ENCODE data around the gene NKD2.
"Not testable (repeated sequence)": the region's sequence is repeated elsewhere in the genome, so short reads cannot be mapped to it uniquely, and the experiment has no call there.

Gene NKD2, protein sequence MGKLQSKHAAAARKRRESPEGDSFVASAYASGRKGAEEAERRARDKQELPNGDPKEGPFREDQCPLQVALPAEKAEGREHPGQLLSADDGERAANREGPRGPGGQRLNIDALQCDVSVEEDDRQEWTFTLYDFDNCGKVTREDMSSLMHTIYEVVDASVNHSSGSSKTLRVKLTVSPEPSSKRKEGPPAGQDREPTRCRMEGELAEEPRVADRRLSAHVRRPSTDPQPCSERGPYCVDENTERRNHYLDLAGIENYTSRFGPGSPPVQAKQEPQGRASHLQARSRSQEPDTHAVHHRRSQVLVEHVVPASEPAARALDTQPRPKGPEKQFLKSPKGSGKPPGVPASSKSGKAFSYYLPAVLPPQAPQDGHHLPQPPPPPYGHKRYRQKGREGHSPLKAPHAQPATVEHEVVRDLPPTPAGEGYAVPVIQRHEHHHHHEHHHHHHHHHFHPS

DNA sequence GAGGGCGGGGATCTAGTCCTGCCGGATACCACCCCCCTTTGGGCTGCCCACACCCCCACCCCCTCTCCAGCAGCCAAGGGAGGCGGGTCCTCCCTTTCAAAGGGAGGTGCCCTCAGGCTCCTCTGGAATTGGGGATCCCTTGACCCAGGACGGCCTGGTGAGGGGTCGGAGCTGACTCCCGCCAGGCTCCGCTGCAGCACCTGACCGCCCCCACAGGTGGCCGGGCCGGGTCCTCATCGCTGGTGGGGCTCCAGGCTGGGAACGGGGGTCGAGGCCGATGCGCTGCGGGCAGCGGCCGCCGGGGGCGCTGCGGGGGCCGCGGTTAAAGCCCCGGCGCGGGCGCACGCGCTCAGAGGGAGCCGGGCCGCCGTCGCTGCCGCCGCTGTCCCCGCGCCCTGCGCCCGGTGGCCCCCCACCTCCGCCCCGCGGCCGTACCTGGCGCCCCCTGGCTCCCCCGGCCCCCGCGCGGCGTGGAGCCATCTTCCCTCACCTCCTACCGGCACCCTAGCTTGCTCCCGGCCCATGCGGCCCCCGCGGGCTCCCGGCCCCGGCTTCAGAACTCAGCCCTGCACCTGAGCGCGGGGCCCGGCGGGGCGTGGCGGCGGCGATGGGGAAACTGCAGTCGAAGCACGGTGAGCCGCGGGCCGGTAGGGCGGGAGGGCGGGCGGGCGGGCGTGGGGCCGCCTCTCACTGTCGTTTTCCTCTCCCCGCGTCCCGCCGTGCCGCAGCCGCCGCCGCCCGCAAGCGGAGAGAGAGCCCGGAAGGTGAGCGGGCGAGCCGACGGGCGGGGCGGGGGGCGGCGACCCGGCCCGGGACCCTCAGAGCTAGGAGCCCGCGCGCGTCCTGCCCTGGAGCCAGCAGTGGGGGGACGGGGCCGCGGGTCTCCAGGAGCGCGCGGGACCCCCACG is at the start of gene NKD2:
Gene NKD2 (plus strand): TSS at position 352 of the 908 bp plus-strand sequence. CDS start 256 bp downstream, at position 608.
- peak; percentile 27 for DNase-seq

DNA sequence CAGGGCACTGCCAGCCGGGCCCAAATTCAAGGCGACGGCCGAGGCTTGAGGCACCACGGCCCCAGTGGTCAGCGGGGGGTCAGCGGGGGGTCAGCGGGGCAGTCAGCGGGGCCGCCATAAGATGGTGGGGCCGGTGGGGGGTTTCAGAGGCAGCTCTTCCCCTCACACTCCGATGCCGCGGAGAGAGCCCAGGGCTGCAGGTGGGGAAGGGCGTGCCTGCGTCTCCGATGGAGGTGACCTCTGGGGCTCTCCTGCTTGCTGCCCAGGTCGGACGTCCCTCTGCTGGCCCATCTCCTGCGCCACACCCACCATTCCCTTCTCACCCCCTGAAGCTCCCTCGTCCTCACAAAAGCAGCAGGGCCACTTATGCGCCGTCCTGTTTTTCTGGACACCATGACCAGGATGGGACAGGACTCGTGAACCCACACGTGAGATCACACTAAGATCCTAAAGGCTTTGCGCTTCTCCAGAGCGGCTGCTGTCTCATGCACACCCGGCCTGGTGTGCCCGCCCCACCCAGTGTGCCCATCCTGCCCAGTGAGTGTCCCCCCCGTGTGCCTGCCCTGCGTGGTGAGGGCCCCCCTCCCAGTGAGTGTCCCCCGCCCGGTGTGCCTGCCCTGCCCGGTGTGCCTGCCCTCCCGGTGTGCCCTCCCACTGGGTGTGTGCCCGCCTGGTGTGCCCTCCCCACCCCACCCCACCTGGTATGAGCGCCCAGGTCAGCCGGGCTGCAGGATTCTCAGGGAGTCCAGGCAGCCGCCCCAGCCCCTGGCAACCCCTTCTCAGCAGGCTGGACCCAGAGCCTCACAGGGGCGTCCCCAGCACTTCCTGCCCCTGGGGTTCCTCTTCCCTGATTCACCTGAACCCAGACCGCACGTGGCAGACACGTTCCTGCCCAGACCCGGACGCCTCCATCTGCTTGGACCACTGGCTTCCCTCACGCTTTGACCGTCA is 48.7 kb upstream of the NKD2 start:
- no peak for DNase-seq

DNA sequence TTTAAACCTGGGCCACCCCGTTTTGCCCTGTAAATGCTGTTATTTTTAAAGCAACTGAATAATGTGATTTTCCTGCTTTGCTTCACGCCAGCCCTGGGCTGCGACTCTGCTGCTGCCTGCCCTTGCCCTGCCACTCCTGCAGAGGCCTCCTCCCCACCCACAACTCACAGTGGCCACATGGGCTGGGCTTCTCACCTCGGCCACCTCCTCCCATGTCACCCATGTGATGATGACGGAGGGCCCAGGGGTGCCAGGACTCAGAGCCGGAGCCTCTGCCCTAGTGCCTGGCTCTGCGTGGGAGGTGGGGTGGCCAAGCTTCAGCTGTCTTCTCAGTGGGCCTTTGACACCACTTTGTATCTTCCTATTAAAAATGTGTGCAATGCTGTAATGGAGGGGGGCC is 48.1 kb upstream of the NKD2 start:
- no peak for DNase-seq

DNA sequence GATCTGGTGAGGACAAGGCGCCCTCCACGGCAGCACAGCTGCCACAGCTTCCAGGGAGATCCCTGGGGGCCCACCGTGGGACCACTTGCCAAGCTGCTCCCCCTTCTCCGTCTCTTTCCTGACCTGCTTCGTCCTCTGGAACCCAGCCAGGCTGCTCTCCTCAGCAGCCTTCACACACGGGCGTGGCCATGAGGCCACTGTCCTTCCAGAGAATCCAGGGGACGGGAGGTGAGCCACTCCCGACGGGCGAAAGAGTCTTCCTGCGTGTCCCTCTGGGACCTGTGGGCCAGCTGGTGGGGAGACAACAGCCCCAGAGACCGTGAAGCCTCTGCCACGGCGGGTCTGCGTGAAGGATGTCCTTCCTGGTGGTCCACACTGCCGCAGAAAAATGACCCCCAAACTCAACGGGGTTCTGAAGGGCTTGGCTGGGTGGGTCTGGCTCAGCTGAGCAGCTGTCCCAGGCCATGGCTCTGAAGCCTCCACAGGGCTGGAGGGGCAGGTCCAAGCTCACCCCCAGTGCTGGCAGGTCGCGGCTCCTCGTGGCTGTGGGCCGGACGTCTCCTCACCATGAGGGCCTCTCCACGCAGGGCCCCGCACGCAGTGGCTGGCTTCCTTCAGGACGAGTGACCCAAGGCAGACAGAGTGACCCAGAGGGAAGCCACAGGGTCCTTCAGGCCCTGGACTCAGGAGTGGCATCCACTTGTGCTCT is 47.4 kb upstream of the NKD2 start:
- DNase-seq, result no peak

DNA sequence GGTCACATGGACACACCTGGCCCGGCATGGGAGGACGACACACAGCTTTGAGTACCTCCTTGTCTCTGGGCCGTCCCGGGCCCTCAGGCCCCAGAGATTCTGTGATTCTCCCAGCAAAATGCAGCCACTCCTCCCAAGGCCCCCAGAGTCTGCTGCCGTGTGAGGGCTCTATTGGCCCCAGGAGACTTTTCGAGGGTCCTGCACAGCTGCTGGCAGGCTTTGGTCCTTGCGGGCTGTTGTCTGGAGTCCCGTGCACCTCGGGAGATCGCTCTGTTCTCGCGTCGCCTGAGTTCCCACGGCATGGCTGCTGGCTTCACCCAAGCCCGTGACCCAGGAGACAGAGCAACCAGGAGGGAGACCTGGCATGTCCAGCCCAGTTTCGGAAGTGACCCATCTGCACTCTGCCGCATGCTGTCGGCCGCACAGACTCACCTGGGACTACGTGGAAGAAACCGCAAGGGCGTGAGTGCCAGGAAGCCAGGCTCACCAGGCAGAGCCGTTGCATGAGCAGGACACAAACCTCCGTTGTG is 46.8 kb upstream of the NKD2 start:
- no peak for DNase-seq

DNA sequence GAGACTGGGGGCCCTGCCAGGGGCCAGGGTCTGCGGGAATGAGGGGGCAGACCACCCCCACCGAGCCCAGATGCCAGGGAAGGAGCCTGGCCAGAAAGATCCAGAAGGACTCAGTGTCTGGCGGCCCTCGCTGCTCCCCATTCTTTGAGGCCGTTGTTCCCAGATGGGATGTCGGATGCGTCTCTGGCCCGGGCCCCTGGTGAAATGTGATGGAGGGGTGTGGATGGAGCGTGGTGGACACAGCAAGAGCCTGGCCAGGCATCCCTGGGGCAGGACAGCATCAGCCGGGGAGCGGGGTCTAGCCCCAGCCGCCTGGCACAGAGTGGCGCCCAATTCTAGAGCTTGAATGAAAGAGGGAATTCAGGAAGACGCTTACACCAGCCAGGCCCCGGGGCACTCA is 46.2 kb upstream of the NKD2 start:
- no peak for DNase-seq

DNA sequence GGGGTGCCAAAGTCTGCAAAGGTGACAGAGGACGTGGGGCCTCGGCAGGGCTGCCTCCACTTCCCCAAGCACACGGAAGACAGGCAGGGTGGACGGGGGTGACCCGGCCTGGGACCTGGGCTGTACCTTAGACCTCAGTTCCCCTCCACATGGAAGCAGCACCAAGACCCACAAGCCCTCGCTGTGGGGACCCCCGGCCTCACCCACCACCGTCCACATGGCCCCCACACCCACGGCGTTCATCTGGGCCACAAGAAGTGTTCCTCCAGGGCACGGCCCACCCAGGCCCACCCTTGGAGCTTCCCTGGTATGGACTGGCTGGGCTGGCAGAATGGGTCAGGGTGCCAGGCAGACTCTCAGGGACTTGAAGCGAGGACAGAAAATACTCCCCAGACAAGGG is 45.8 kb upstream of the NKD2 start:
- DNase-seq, result no peak

DNA sequence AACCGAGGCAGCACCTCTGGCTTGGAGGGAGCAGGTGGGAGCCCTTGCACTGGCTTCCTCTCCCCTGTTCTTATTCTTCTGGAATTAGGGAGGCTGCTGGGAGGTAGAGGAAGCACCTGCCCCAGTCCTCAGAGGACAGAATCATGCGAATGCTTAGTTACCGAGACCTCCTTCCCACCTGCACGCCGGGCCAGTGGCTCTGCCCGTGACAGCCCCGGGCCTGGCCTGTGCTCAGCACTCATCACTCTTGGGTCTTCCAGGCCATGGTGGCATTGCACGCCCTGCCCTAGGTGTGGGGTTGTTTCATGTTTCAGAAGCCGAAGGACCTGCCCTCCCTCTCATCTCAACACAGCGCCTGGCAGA is 45.3 kb upstream of the NKD2 start:
- DNase-seq, result no peak

DNA sequence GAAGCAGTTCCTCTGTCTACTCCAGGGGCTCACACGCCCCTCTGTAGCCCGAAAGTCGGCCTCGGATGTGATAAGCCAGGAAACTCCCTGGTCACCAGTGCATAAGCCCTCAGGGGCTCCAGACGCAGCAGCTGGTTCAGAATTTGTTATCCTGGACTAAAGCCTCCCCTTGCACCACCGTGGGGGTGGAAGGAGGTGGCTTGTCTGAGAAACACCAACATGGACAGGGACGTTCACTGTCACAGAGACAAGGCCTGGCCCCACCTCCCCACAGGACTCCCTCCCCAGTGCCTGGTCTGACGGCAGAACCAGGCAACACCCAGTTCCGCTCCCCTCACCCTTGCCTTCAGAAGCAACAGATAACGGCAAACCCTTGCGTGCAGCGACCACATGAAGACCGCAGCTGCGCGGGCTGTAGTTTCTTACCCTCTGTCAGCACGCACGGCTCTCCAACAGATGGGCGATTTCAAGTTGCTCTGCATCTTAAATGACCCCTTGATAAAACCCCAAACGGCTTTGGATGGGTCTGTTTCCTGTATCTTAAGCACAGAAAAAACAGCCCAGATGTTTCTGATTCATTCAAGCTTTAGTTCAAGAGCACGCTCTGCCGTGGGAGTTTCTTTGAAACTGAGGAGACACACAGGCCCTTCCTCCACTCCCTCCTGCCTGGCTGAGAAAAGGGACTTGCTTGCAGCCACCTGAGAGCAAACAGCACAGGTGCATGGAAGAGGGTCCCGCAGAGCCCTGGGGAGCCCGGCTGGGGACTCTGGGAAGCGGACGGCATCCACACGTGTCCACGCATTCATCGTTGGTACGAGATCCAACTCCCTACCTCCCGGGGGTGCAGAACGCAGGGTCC is 44.7 kb upstream of the NKD2 start:
- DNase-seq, result no peak

DNA sequence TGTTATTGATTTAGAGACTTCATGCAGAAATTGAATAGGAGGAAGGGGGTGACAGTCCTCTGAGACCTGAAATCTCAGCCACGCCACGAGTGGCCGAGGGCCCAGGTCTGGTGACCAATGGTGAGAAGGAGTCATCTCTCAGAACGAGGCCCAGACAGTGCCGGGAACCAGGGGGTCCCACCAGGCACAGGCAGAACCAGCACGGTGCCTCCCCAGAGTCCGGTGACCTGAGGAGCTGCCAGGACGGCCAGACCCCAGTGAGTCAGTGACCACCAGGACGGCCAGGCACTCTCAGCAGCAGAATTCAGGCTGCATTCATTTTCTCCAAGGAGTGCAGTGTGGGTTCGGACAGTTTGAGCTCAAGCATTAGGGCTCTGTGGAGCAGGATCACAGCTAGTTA is 43.8 kb upstream of the NKD2 start:
- DNase-seq, result no peak

DNA sequence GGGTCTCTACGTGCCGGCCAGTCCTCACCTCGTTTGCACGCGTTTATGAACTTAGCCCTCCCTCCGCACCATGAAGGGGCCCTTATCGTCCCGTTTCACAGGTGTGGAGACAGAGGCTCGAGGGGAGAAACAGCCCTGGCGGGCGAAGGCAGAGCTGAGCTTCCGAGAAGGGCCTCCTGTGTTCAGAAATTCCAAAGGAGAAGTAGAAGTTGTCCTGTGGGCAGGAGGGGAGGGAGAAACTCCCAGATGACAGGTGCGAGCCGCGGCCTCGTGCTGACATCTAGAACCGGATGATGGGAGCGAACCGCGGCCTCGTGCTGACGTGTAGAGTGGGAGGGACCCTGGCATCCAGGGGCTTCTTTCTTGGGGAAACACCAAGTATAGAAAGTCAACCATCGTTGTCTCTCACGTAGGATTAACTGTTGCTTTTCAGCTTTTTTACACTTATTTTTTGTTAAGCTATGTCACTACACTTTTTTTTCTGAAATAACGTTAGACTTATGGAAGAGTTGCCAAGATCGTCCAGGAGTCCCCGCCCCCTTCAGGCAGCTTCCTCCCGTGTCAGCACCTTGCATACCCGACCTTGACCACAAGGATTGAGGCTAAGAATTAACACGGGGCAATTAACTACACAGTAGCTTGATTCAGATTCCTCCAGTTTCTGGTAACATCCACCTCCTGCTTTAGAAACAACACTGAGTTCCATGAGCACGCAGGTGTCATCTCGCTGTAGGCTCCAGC is 42.8 kb upstream of the NKD2 start:
- no peak for DNase-seq

DNA sequence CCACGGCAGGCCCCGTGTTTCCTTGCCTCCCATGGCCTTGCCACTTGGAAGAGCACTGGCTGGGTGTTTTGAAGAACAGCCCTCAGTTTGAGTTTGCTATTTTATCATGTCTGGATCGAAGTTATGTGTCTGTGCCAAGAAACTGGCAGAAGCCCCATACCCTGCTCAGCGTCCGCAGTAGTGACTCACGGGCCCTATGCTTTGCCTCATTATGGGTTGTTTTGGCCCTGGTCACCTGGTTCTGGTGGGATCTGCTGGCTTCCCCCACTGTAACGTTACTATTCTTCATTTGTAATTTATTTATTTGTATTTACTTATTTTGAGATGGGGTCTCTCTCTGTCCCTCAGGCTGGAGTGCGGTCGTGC is 42.3 kb upstream of the NKD2 start:
- DNase-seq, result no peak

DNA sequence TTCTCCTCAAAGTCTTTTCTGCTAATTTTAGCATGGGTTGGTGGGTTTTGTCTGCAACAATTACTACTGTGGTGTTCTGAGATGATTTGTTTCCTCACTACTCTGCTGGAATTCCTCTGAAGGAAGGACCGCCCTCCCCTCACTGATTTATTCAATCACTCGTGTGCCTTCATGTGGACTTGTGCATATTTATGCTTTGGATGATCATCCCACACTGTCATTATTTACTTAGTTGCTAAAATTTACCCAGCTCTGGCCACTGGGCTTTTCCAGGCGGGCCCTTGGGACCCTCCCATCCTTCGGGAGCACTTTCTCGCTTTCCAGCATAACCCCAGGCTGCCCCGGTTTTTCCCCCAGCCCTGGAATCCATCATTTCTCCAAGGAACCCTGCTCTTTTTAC is 41.7 kb upstream of the NKD2 start:
- DNase-seq, result no peak

DNA sequence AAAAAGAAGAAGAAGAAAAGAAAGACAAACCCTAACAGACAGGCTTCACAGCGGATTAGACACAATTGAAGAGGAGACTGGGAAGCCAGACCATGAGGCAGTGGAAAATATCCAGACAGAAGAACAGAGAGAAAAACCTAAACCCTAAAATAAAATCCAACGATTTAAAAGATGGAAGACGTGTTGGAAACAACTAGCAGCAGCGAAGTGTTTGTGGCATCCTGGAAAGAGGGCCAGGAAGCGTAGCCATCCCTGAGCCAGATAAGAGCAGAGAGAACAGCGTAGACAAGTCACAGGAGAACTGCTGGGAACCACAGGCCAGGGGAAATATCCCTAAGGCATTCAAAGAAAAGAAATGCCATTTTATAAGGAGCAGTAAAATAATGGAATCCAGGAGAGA is 39.7 kb upstream of the NKD2 start:
- no peak for DNase-seq

DNA sequence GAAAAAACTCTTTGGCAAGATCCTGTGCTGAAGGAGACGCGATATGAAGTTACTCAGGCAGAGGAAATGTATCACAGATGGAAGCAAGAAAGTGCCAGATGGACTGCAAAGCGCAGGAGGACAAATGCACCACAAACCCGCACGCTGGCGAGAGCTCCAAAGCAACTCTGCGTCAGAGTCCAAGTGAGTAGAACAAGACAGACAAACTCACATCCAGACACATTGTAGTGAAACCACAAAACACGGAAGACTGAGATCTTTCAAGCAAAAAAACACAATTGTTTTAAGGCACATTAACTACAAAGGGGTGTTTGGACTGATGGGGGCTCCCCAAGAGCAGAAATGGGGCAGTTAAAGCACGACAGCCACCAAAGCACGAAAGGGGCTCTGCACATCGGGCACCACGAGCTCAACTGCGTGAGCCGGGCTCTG is 39.2 kb upstream of the NKD2 start:
- no peak for DNase-seq

DNA sequence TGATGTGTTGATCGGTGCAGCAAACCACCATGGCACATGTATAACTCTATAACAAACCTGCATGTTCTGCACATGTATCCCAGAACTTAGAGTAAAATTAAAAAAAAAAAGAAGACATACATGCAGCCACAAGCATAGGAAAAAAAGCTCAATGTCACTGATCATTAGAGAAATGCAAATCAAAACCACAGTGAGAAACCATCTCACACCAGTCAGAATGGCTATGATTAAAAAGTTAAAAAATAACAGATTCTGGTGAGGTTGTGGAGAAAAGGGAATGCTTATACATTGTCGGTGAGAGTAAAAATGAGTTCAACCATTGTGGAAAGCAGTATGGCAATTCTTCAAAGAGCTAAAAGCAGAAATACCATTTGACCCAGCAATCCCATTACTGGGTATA is 36.0 kb upstream of the NKD2 start:
- not testable (repeated sequence) for DNase-seq

DNA sequence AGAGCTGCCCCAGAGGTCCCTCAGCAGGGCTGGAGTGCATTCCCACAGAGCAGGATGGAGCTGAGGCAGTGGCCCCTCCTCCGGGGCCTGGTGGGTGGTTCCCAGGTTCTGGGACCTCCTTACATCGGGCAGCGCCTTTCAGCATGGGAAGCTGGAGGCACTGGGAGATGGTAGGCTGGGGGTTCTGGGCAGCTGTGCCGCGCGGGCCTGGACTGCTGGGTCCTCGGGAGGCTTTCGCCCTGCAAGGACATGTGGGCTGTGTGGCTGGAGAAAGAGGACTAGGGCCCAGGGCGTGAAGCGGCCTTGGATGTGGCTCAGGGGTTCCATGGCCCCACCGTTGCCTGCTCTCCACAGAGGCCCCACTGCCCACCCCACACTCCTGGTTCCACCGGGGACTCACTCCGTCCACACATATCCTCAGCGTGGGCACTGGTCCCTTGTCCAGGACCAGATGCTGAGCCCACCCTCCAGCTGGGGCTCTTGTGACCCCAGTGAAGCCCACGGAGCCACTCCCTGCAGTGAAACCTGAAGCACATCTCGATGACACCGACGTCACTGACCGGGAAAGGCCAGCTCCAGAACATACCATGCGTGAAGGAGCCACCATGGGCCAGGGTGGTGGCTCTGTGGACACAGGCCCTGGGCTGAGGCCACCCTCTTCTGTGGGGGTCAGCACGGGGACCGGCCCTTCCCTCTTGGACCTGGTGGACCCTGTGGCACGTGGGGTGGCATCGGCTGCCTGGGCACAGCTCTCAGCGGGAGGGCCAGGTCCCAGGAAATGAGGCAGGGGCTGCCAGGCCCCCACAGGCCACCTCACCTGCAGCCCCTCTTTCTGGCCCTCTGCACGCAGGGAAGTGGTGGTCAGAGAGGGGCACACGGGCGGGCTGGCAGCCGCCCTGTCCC is 31.5 kb upstream of the NKD2 start:
- no peak for DNase-seq

DNA sequence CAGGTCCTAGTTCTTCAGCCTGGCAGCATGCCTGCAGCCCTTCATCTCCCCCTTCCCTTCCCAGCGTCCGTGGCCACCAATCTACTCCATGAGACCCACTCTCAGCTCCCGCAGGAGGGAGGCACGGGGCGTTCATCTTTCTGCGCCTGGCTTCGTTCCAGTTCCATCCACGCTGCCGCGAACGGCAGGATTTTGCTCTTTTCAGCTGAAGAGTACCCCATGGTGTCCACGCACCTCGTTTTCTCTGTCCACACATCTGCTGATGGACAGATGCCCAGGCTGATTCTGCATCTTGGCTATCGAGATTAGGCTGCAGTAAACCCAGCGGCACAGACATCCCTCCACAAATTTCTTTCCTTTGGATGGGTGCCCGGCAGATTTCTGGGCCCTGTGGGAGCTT is 30.5 kb upstream of the NKD2 start:
- no peak for DNase-seq

DNA sequence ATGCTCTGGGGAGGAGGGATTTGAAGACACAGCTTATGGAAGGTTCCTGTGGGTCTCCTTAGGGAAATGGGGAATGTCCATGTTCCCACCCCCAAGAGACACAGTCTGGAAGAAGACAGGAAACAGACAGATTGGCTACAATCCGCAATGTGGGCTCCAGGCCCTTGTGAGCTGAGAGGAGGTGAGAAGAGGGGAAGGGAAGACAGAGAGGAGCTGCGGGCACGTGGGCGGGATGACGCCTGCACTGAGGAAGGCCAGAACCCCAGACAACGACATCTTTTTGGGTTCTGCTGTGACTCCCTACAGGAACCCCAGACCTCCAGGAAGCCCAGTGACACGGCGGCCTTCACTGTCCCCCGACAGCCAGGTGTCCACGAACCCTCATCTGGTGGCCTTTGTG is 29.9 kb upstream of the NKD2 start:
- DNase-seq, result no peak

All from NCI-H146 (cell line).